Measurements from ENCODE around the gene NEB. TPM values are rescaled to one million over a fixed set of nuclear protein-coding genes. Genes with fewer than 3 reads are reported as not detected.

The NEB gene
- total and polyA plus RNA-seq, 4 donors, result 1.6 to 3.1 (median 2.5) TPM

- H3K9me3 ChIP-seq (ENCODE audit: control insufficient read depth, low read length), result no peaks in the 10 kb centered on the region
- H3K27me3 ChIP-seq (ENCODE audit: control insufficient read depth in 1 of 2, insufficient read depth in 2 of 2, low read length in 1 of 2), result no peaks in the 10 kb centered on the region
- H3K4me1 ChIP-seq (ENCODE audit: control insufficient read depth in 1 of 2, insufficient read depth in 2 of 2, low read length in 2 of 2), result no peaks in the 10 kb centered on the region
- intact Hi-C loops (cut with DNase I), result no loop called here
- 82 to 85% methylated on average over 10 of the region's 10 CpGs for WGBS, 2 donors
- DNase-seq (no peak), ATAC-seq (ENCODE audit: low FRiP score) (no peak)
- no peak overlapping the region for H3K27ac ChIP-seq (ENCODE audit: low read depth in 1 of 2, low read length in 2 of 2)
- H3K4me3 ChIP-seq (ENCODE audit: low read length in 2 of 2), result no peak overlapping the region
- H3K36me3 ChIP-seq (ENCODE audit: control insufficient read depth in 1 of 2, insufficient read depth in 2 of 2, low read length in 1 of 2), result peaks cover 0 to 5% of the 10 kb centered on the region in 2 donors
These were observed 31.6 kb upstream of the NEB start for GRCh38 chr2:151765760-151766410.

GRCh38 chr2:151762694-151763093 lies 28.4 kb upstream of the NEB start:
- no peaks in the 10 kb centered on the region for H3K27me3 ChIP-seq (ENCODE audit: control insufficient read depth in 1 of 2, insufficient read depth in 2 of 2, low read length in 1 of 2)
- peaks cover 2% of the 10 kb centered on the region for H3K9me3 ChIP-seq (ENCODE audit: control insufficient read depth, low read length)
- H3K4me1 ChIP-seq (ENCODE audit: control insufficient read depth in 1 of 2, insufficient read depth in 2 of 2, low read length in 2 of 2), result no peaks in the 10 kb centered on the region
- intact Hi-C loops (cut with DNase I), result no loop called here
- DNase-seq, result no peak
- peaks cover 0 to 5% of the 10 kb centered on the region in 2 donors for H3K36me3 ChIP-seq (ENCODE audit: control insufficient read depth in 1 of 2, insufficient read depth in 2 of 2, low read length in 1 of 2)
- 53 to 54% methylated on average over 3 of the region's 3 CpGs for WGBS, 2 donors
- no peak overlapping the region for H3K27ac ChIP-seq (ENCODE audit: low read depth in 1 of 2, low read length in 2 of 2)
- no peak overlapping the region for H3K4me3 ChIP-seq (ENCODE audit: low read length in 2 of 2)
- no peak for ATAC-seq (ENCODE audit: low FRiP score)

DNA sequence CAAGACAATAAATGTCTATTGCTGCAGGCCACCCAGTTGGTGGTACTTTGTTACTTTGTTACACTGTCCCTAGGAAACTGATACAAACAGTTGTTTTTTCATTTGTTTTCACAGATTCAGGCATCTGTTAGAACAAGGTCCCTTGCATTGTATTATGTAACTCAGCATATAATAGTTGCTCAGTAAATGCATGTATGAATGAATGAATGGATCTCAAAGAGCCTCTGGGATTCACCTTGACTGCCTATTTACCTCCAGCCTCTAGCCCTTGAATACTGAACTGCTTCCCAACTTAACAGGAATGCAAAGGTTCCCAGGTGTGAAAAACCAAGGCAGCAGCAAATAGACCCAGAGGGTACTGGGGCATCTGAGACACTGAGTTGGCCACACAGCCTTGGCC lies 27.4 kb upstream of the NEB start:
- intact Hi-C loops (cut with DNase I), result no loop called here
- H3K27me3 ChIP-seq (ENCODE audit: control insufficient read depth in 1 of 2, insufficient read depth in 2 of 2, low read length in 1 of 2), result no peaks in the 10 kb centered on the region
- H3K4me3 ChIP-seq (ENCODE audit: low read length in 2 of 2), result no peak overlapping the region
- ATAC-seq (ENCODE audit: low FRiP score), result no peak
- peaks cover 0 to 4% of the 10 kb centered on the region in 2 donors for H3K36me3 ChIP-seq (ENCODE audit: control insufficient read depth in 1 of 2, insufficient read depth in 2 of 2, low read length in 1 of 2)
- no peak for DNase-seq
- H3K9me3 ChIP-seq (ENCODE audit: control insufficient read depth, low read length), result peaks cover 2% of the 10 kb centered on the region
- H3K27ac ChIP-seq (ENCODE audit: low read depth in 1 of 2, low read length in 2 of 2), result no peak overlapping the region
- no peaks in the 10 kb centered on the region for H3K4me1 ChIP-seq (ENCODE audit: control insufficient read depth in 1 of 2, insufficient read depth in 2 of 2, low read length in 2 of 2)

GRCh38 chr2:151761193-151761592 lies 26.9 kb upstream of the NEB start:
- Histone ChIP-seq H3K4me3 (ENCODE audit: low read length in 2 of 2) (no peak overlapping the region), H3K36me3 (ENCODE audit: control insufficient read depth in 1 of 2, insufficient read depth in 2 of 2, low read length in 1 of 2) (peaks cover 0 to 2% of the 10 kb centered on the region in 2 donors), H3K4me1 (ENCODE audit: control insufficient read depth in 1 of 2, insufficient read depth in 2 of 2, low read length in 2 of 2) (no peaks in the 10 kb centered on the region), H3K9me3 (ENCODE audit: control insufficient read depth, low read length) (peaks cover 2% of the 10 kb centered on the region), H3K27ac (ENCODE audit: low read depth in 1 of 2, low read length in 2 of 2) (no peak overlapping the region), H3K27me3 (ENCODE audit: control insufficient read depth in 1 of 2, insufficient read depth in 2 of 2, low read length in 1 of 2) (no peaks in the 10 kb centered on the region)
- ATAC-seq (ENCODE audit: low FRiP score), result no peak
- WGBS, 2 donors, result 87 to 88% methylated on average over 3 of the region's 3 CpGs
- DNase-seq, result no peak
- intact Hi-C loops (cut with DNase I), result no loop called here

DNA sequence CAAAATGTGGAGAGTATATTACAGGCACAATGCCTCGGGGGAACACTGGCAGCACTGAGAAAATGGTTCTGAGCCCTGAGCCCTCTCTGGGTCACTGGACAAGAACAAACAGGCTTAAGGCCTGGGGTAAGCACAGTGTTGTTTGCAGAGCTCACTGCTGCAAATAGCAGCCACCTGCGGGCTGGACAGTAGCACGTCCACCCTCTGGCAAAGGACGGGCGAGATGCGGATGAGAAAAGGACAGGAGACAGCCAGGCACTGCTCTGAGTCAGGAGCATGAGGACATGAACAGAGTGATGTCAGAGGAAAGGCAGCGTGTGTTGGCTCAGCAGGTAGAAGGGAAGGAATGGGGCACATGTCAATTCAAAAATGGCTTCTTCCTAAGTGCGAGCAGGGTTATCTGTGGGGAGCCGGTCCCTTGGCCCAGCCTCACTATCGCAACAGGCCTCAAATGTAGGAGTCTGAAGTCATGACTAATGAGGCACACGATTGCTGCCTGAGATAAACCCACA lies 25.9 kb upstream of the NEB start:
- no peak overlapping the region for H3K4me3 ChIP-seq (ENCODE audit: low read length in 2 of 2)
- H3K36me3 ChIP-seq (ENCODE audit: control insufficient read depth in 1 of 2, insufficient read depth in 2 of 2, low read length in 1 of 2), result peaks cover 0 to 2% of the 10 kb centered on the region in 2 donors
- intact Hi-C loops (cut with DNase I), result no loop called here
- ATAC-seq (ENCODE audit: low FRiP score) (no peak), DNase-seq (no peak)
- no peaks in the 10 kb centered on the region for H3K4me1 ChIP-seq (ENCODE audit: control insufficient read depth in 1 of 2, insufficient read depth in 2 of 2, low read length in 2 of 2)
- H3K27ac ChIP-seq (ENCODE audit: low read depth in 1 of 2, low read length in 2 of 2), result no peak overlapping the region
- H3K9me3 ChIP-seq (ENCODE audit: control insufficient read depth, low read length), result peaks cover 2% of the 10 kb centered on the region
- WGBS, 2 donors, result 63 to 69% methylated on average over 11 of the region's 11 CpGs
- H3K27me3 ChIP-seq (ENCODE audit: control insufficient read depth in 1 of 2, insufficient read depth in 2 of 2, low read length in 1 of 2), result no peaks in the 10 kb centered on the region

DNA sequence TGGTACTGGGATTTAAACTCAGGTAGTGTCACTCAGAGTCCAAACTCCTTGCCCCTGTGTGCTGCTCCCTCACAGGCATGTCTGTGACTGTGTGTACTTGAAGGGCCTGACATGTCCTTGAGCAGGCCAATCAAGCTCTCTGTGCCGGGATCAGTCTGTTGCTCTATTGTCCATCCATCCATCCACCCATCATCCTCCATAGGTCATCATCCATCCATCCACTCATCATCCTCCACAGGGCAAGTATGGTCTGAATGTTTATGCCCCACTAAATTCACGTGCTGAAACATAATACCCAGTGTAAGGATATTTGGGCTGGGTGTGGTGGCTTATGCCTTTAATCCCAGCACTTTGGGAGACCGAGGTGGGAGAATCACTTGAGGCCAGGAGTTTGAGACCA lies 24.5 kb upstream of the NEB start:
- Histone ChIP-seq H3K9me3 (ENCODE audit: control insufficient read depth, low read length) (peaks cover 2% of the 10 kb centered on the region), H3K27me3 (ENCODE audit: control insufficient read depth in 1 of 2, insufficient read depth in 2 of 2, low read length in 1 of 2) (no peaks in the 10 kb centered on the region), H3K27ac (ENCODE audit: low read depth in 1 of 2, low read length in 2 of 2) (no peak overlapping the region), H3K36me3 (ENCODE audit: control insufficient read depth in 1 of 2, insufficient read depth in 2 of 2, low read length in 1 of 2) (peaks cover 0 to 2% of the 10 kb centered on the region in 2 donors), H3K4me3 (ENCODE audit: low read length in 2 of 2) (no peak overlapping the region), H3K4me1 (ENCODE audit: control insufficient read depth in 1 of 2, insufficient read depth in 2 of 2, low read length in 2 of 2) (no peaks in the 10 kb centered on the region)
- DNase-seq, result no peak
- intact Hi-C loops (cut with DNase I), result no loop called here
- 93 to 95% methylated on average over 3 of the region's 3 CpGs for WGBS, 2 donors
- no peak for ATAC-seq (ENCODE audit: low FRiP score)

DNA sequence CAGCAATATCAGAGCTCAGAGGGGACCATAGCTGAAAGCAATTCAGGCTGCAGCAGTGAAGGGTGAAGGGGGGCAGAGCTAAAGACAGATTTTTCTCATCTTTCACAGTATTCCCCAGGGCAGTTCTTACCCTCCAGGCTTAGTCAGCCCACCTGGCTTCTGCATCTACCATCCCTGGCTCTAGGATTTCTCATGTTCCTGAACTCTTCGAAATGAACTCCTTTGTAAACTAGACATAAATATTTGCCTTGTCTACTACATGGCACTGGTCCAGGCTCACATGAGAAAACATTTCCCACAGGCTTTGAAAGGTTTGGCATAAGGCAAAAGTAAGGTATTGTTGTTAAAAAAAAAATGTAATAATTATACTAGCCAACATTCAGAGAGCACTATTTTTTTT lies 23.6 kb upstream of the NEB start:
- Histone ChIP-seq H3K4me1 (ENCODE audit: control insufficient read depth in 1 of 2, insufficient read depth in 2 of 2, low read length in 2 of 2) (no peaks in the 10 kb centered on the region), H3K27me3 (ENCODE audit: control insufficient read depth in 1 of 2, insufficient read depth in 2 of 2, low read length in 1 of 2) (no peaks in the 10 kb centered on the region), H3K27ac (ENCODE audit: low read depth in 1 of 2, low read length in 2 of 2) (no peak overlapping the region), H3K9me3 (ENCODE audit: control insufficient read depth, low read length) (peaks cover 2% of the 10 kb centered on the region), H3K4me3 (ENCODE audit: low read length in 2 of 2) (no peak overlapping the region), H3K36me3 (ENCODE audit: control insufficient read depth in 1 of 2, insufficient read depth in 2 of 2, low read length in 1 of 2) (peaks cover 0 to 2% of the 10 kb centered on the region in 2 donors)
- intact Hi-C loops (cut with DNase I), result no loop called here
- DNase-seq (no peak), ATAC-seq (ENCODE audit: low FRiP score) (no peak)
- 3 to 8% methylated on average over 1 of the region's 1 CpG for WGBS, 2 donors

DNA sequence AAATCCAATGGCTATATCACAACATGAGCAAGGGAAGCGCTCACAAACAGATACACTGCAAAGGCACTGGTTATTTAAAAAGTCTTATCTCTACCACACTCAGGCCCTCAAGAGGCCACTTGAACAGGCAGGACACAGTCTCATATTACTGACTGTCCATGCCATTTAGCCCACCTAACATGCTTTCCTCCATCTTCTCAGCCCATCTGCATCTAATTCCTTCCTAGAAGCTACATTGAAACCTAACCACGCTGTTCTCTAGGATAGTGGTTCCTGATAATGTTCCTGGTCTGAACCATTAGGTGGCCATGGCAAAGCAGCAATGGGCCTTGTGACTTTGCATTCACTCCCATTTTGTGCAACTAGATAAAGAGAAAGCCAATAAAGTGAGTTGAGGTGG lies 22.5 kb upstream of the NEB start:
- Histone ChIP-seq H3K27me3 (ENCODE audit: control insufficient read depth in 1 of 2, insufficient read depth in 2 of 2, low read length in 1 of 2) (no peaks in the 10 kb centered on the region), H3K9me3 (ENCODE audit: control insufficient read depth, low read length) (peaks cover 2% of the 10 kb centered on the region), H3K4me3 (ENCODE audit: low read length in 2 of 2) (no peak overlapping the region), H3K4me1 (ENCODE audit: control insufficient read depth in 1 of 2, insufficient read depth in 2 of 2, low read length in 2 of 2) (no peaks in the 10 kb centered on the region), H3K36me3 (ENCODE audit: control insufficient read depth in 1 of 2, insufficient read depth in 2 of 2, low read length in 1 of 2) (peaks cover 0 to under 1% of the 10 kb centered on the region in 2 donors), H3K27ac (ENCODE audit: low read depth in 1 of 2, low read length in 2 of 2) (no peak overlapping the region)
- DNase-seq (no peak), ATAC-seq (ENCODE audit: low FRiP score) (no peak)
- intact Hi-C loops (cut with DNase I), result no loop called here
- WGBS, 2 donors, result 94 to 97% methylated on average over 2 of the region's 2 CpGs

DNA sequence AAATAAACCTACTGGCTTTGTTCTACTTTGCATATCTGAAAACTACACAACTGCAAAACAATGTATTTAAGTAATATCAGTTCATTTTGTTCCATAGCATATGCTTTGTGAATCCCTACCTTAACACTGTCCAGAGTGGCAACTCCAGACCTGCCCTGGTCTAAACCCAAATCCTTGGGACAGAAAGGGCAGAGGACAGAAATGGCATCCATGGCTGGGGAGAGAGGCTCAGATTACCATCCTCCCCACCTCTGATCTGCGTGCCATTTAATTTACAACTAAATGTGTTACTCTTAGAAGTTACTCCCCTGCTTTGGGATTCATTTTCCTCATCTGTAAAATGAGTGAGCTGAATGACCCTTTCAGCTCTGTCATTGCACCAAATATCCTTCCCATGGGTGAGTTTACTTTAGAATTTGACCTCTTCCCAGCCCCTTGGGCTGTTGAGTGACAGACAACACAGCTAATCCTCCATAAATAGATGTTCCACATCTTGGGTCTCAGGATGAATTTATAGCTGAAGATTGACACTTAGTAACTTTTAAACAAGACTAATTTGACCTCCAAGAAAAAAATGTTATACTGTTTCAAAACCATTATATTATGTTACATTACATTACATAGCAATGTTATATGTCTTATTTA lies 20.1 kb upstream of the NEB start:
- Histone ChIP-seq H3K36me3 (ENCODE audit: control insufficient read depth in 1 of 2, insufficient read depth in 2 of 2, low read length in 1 of 2) (no peaks in the 10 kb centered on the region), H3K4me1 (ENCODE audit: control insufficient read depth in 1 of 2, insufficient read depth in 2 of 2, low read length in 2 of 2) (no peaks in the 10 kb centered on the region), H3K9me3 (ENCODE audit: control insufficient read depth, low read length) (peaks cover 2% of the 10 kb centered on the region), H3K27me3 (ENCODE audit: control insufficient read depth in 1 of 2, insufficient read depth in 2 of 2, low read length in 1 of 2) (no peaks in the 10 kb centered on the region), H3K27ac (ENCODE audit: low read depth in 1 of 2, low read length in 2 of 2) (no peak overlapping the region), H3K4me3 (ENCODE audit: low read length in 2 of 2) (no peak overlapping the region)
- intact Hi-C loops (cut with DNase I), result no loop called here
- DNase-seq (no peak), ATAC-seq (ENCODE audit: low FRiP score) (no peak)
- WGBS, 2 donors, result 65 to 86% methylated on average over 1 of the region's 1 CpG

All from aorta (tissue), 5 donors.